HepG2 (cell line): ENCODE data around the gene ZSCAN31. TPM values are rescaled to one million over a fixed set of nuclear protein-coding genes. Genes with fewer than 3 reads are reported as not detected.

Experiments
- AFF4 ChIP-seq: sonication (generic); formaldehyde crosslinking; IDR thresholded peaks from 2 replicates; pipeline ENCODE4 v1.4.0; 2020; ENCODE audit warnings: missing genetic modification reagents
- AKAP8 ChIP-seq: sonication (generic); formaldehyde crosslinking; IDR thresholded peaks from 2 replicates; pipeline ENCODE4 v1.5.1; 2020; ENCODE audit warnings: mild to moderate bottlenecking, missing genetic modification reagents
- ARID4A ChIP-seq: sonication (generic); formaldehyde crosslinking; IDR thresholded peaks from 2 replicates; pipeline ENCODE4 v1.5.0; 2020; ENCODE audit warnings: mild to moderate bottlenecking, missing genetic modification reagents, borderline replicate concordance
- FIP1L1 ChIP-seq: fragments of 200-400 bp; formaldehyde crosslinking; IDR thresholded peaks from 2 replicates; pipeline ENCODE4 v1.6.1; 2018; ENCODE audit warnings: low read depth, mild to moderate bottlenecking, low read length, moderate library complexity, borderline replicate concordance; ENCODE audit not compliant: insufficient read depth
- POGK ChIP-seq: sonication (generic); formaldehyde crosslinking; conservative IDR thresholded peaks from 2 replicates; pipeline ENCODE4 v1.8.0; 2022; ENCODE audit warnings: mild to moderate bottlenecking, moderate library complexity, missing genetic modification reagents
- PRDM10 ChIP-seq: sonication (generic); formaldehyde crosslinking; IDR thresholded peaks from 2 replicates; pipeline ENCODE4 v1.4.0; 2020; ENCODE audit warnings: low read depth, missing genetic modification reagents
- ZBTB10 ChIP-seq: sonication (generic); formaldehyde crosslinking; IDR thresholded peaks from 2 replicates; pipeline ENCODE4 v1.4.0; 2020; ENCODE audit warnings: missing genetic modification reagents, borderline replicate concordance
- ZNF547 ChIP-seq: sonication (generic); formaldehyde crosslinking; IDR thresholded peaks from 2 replicates; pipeline ENCODE4 v1.5.1; 2020; ENCODE audit warnings: mild to moderate bottlenecking, missing genetic modification reagents
- ZSCAN22 ChIP-seq: sonication (generic); formaldehyde crosslinking; IDR thresholded peaks from 2 replicates; pipeline ENCODE4 v1.4.0; 2020; ENCODE audit warnings: mild to moderate bottlenecking, missing genetic modification reagents
- ZSCAN29 ChIP-seq: sonication (generic); formaldehyde crosslinking; conservative IDR thresholded peaks from 2 replicates; pipeline ENCODE4 v1.4.0; 2020; ENCODE audit warnings: mild to moderate bottlenecking, missing genetic modification reagents
- polyA plus RNA-seq, 8 experiments: library from polyadenylated mRNA; depleted of rRNA in 3 of 8; stranded (reverse) in 7 of 8; unstranded in 1 of 8; fragments of >200 nt; fragmentation: Illumina TruSeq in 4 of 8; extraction: Trizol in 4 of 8; gene quantifications; 2 replicates each; pipeline versions ENCODE4 v1.2.1 to v1.2.3, GENCODE V29; 2011 to 2016; ENCODE audit warnings: low read depth in 4 of 8, missing spikeins in 1 of 8, mixed read lengths in 1 of 8; ENCODE audit not compliant: insufficient read depth in 1 of 8
- total RNA-seq, 5 experiments: library from RNA; depleted of rRNA; stranded (reverse); fragments of >200 nt; fragmentation: Illumina TruSeq; extraction: Trizol; gene quantifications; 2 replicates each; pipeline ENCODE4 v1.2.3, GENCODE V29; 2016; ENCODE audit warnings: low read depth in 1 of 5

ZSCAN31 gene
- total and polyA plus RNA-seq, 2 of the 13 experiments (the other 11 are each of a cell fraction or from before 2014, with no cell fraction given) = 5.3 to 6.2 TPM

GRCh38 chr6:28281288-28282064 lies 54.5 kb downstream of the ZSCAN31 start, which contains the start of gene PGBD1 (continued):
- TF ChIP-seq ZSCAN22 (CRISPR knock-in tag) (no peak), ARID4A (CRISPR knock-in tag) (peak; percentile 92), FIP1L1 (no peak), ZNF547 (peak; percentile 78), ZBTB10 (CRISPR knock-in tag) (0 out of 2 replicates have a peak, but pooled peaks have one; percentile 21), ZSCAN29 (no peak; the same call in 1 of the 2 replicates), POGK (0 out of 2 replicates have a peak, but pooled peaks have one; percentile 29), AKAP8 (CRISPR knock-in tag) (no peak), AFF4 (no peak), PRDM10 (CRISPR knock-in tag) (no peak)
